ENCODE data around the gene MRPL49. TPM values are rescaled to one million over a fixed set of nuclear protein-coding genes. Genes with fewer than 3 reads are reported as not detected.
A peak's percentile ranks its signal among the peaks of the same experiment; 100 is the strongest.
"Not testable (repeated sequence)": the region's sequence is repeated elsewhere in the genome, so short reads cannot be mapped to it uniquely, and the experiment has no call there.

MRPL49 gene
- total RNA-seq, 4 donors from 2014 or later: 37.2 to 47.9 (median 43.2) TPM

- no peak for ATAC-seq (ENCODE audit: low FRiP score)
- TF ChIP-seq, protein P1, sequence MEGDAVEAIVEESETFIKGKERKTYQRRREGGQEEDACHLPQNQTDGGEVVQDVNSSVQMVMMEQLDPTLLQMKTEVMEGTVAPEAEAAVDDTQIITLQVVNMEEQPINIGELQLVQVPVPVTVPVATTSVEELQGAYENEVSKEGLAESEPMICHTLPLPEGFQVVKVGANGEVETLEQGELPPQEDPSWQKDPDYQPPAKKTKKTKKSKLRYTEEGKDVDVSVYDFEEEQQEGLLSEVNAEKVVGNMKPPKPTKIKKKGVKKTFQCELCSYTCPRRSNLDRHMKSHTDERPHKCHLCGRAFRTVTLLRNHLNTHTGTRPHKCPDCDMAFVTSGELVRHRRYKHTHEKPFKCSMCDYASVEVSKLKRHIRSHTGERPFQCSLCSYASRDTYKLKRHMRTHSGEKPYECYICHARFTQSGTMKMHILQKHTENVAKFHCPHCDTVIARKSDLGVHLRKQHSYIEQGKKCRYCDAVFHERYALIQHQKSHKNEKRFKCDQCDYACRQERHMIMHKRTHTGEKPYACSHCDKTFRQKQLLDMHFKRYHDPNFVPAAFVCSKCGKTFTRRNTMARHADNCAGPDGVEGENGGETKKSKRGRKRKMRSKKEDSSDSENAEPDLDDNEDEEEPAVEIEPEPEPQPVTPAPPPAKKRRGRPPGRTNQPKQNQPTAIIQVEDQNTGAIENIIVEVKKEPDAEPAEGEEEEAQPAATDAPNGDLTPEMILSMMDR (IDR thresholded peaks at IDR 0.05): no peak
- no peak for DNase-seq (ENCODE audit: low spot score)
These were observed 26.5 kb downstream of the MRPL49 start for GRCh38 chr11:65148657-65149056.

DNA sequence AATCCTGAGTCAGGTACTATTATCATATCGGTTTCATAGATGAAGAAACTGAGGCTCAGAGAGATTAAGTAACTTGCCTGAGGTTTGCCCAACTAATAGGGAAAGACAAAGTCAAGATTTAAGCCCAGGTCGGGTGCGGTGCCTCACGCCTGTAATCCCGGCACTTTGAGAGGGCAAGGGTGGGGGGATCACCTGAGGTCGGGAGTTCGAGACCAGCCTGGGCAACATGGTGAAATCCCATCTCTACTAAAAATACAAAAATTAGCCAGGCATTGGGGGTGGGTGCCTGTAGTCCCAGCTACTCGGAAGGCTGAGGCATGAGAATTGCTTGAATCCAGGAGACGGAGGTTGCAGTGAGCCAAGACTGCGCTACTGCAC is 28.0 kb downstream of the MRPL49 start:
- not testable (repeated sequence) for DNase-seq (ENCODE audit: low spot score); ATAC-seq (ENCODE audit: low FRiP score)

GRCh38 chr11:65150509-65151299 is 28.6 kb downstream of the MRPL49 start:
- peak; percentile 69 for ATAC-seq (ENCODE audit: low FRiP score)
- peak; percentile 61 for DNase-seq (ENCODE audit: low spot score)
- TF ChIP-seq, protein P1 (IDR thresholded peaks at IDR 0.05): no peak

DNA sequence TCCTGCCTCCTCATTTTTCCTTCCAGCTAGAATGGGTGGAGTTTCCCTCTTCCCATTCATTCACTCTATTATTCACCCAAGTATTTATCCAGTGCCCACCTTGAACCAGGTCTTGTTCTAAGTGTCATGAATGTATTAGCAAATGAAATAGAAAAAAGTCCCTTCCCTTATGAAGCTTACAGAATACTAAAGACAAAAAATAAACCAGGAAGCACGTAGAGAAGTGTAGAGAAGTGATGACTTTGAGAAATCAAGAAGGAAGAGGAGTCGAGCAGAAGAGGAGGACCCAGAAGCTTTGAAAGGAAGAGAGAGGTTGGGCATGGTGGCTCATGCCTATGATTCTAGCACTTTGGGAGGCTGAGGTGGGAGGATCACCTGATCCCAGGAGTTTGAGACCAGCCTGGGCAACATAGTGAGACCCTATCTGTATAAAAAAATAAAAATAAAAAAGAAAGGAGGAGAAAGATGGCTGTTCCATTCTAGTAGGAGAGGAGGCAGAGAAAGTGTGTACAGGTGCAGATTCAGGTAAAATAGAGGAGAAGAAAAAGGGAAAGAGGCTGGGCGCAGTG is 29.3 kb downstream of the MRPL49 start:
- ATAC-seq (ENCODE audit: low FRiP score): no peak
- DNase-seq (ENCODE audit: low spot score): no peak
- TF ChIP-seq, protein P1 (IDR thresholded peaks at IDR 0.05): no peak

DNA sequence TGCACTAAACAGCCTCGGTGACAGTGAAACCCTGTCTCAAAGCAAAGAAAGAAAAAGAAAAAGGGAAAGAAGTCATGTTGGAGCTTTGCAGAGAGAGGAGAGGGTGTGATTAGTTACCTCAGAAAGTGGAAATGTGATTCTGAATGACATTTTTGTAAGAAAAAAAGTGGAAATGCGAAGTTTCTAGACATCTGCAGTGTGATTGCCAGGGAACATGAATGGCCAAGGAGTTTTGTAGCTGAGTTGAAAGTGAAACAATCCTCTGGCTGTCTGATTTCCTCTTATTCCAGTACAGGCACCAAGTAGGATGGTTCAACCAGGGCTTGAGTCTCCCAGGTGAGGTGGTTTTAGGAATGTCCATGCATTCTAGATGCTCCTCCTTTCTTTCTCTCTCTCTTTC is 30.0 kb downstream of the MRPL49 start:
- ATAC-seq (ENCODE audit: low FRiP score) (no peak), DNase-seq (ENCODE audit: low spot score) (no peak)
- TF ChIP-seq, protein P1 (IDR thresholded peaks at IDR 0.05): no peak

- ATAC-seq (ENCODE audit: low FRiP score) (no peak), DNase-seq (ENCODE audit: low spot score) (no peak)
- TF ChIP-seq, protein P1 (IDR thresholded peaks at IDR 0.05): no peak
These were observed 34.1 kb downstream of the MRPL49 start for GRCh38 chr11:65156256-65156655.

- TF ChIP-seq, protein P1 (IDR thresholded peaks at IDR 0.05): no peak
- no peak for DNase-seq (ENCODE audit: low spot score)
- ATAC-seq (ENCODE audit: low FRiP score): no peak
These were observed 34.8 kb downstream of the MRPL49 start for GRCh38 chr11:65156926-65157325.
